ENCODE data around the gene P2RY12.

The P2RY12 gene

DNA sequence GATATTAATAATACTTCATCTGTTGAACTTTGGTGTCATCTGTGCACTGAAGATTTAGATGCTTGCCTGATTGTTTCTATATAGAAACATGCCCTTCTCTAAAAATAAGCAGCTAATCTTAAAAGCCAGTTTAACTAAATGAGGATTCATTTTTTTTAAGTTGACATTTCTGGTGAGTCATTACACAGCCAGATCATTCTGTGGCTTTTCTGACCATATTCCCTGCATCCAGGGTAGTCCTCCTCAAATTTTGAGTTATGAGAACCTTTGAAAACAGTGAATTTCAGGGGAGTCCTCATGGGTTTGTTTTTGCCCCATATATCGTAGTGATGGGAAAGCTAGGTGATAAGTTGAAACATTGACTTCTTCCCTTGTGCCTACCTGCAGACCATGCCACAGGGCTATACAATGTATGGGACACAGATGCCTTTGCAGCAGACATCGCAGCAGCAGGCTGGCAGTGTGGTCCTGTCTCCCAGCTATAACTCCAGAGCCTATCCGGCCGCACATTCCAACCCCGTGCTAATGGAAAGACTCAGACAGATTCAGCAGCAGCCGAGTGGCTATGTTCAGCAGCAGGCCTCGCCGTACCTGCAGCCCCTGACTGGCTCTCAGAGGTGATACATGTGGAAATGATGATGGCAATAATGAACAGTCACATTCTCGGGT lies 26.5 kb upstream of the P2RY12 start:
- no peaks in the 10 kb centered on the region; the same call in 1 of the 2 replicates for H3K9me3 ChIP-seq
- H3K4me3 ChIP-seq (ENCODE audit: low read depth, low read length) = no peak overlapping the region
- no peaks in the 10 kb centered on the region for H3K4me1 ChIP-seq
- no peaks in the 10 kb centered on the region for H3K27me3 ChIP-seq
- DNase-seq = no peak
- TF ChIP-seq, protein P1, sequence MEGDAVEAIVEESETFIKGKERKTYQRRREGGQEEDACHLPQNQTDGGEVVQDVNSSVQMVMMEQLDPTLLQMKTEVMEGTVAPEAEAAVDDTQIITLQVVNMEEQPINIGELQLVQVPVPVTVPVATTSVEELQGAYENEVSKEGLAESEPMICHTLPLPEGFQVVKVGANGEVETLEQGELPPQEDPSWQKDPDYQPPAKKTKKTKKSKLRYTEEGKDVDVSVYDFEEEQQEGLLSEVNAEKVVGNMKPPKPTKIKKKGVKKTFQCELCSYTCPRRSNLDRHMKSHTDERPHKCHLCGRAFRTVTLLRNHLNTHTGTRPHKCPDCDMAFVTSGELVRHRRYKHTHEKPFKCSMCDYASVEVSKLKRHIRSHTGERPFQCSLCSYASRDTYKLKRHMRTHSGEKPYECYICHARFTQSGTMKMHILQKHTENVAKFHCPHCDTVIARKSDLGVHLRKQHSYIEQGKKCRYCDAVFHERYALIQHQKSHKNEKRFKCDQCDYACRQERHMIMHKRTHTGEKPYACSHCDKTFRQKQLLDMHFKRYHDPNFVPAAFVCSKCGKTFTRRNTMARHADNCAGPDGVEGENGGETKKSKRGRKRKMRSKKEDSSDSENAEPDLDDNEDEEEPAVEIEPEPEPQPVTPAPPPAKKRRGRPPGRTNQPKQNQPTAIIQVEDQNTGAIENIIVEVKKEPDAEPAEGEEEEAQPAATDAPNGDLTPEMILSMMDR (IDR thresholded peaks at IDR 0.05; ENCODE audit: low read depth, low read length) = no peak
- H3K36me3 ChIP-seq = no peaks in the 10 kb centered on the region; the same call in none of the 2 replicates

DNA sequence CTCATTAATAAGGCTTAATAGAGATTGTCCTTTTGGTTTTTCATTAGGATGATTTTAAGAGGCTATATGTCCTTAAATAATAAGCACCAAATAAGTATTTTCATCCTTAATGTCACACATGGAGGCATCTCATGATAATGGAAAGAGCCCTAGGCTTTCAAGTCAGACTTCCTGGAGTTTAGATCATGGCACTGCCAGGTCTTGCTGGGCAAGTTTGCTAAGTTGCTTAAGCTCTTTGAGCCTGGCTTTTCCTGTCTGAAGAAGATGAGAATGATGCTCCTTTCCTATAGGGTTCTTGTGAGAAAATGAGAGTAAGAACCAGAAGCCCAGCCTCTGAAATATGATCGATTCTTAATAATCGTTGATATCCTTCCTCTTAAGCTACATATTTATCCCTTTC lies 23.4 kb upstream of the P2RY12 start:
- TF ChIP-seq, protein P1 (IDR thresholded peaks at IDR 0.05; ENCODE audit: low read depth, low read length) = no peak
- DNase-seq = no peak
- H3K36me3 ChIP-seq = no peaks in the 10 kb centered on the region
- no peaks in the 10 kb centered on the region; the same call in 1 of the 2 replicates for H3K9me3 ChIP-seq
- H3K27me3 ChIP-seq = no peaks in the 10 kb centered on the region
- no peak overlapping the region for H3K4me3 ChIP-seq (ENCODE audit: low read depth, low read length)
- H3K4me1 ChIP-seq = no peaks in the 10 kb centered on the region

DNA sequence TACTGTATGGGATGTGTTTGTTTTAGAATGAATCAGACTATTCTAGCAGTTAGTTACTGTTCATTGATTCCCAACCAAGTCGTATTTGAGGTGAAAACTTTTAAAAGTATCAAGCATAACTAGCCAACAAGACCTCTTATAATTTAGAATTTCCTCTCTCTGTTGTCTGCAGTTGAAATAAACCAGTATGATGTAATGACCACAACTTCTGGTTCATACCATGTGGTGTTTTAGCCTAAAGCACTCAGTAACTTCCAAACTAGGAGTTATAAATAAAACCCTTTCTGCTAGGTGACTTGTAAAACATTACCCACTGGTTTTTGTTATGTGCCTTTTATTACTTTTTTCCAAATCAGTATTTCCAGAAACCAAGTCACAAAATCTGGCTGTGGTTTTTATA lies 19.8 kb upstream of the P2RY12 start:
- DNase-seq = no peak
- H3K36me3 ChIP-seq = no peaks in the 10 kb centered on the region
- no peaks in the 10 kb centered on the region for H3K9me3 ChIP-seq
- TF ChIP-seq, protein P1 (IDR thresholded peaks at IDR 0.05; ENCODE audit: low read depth, low read length) = no peak
- no peak overlapping the region for H3K4me3 ChIP-seq (ENCODE audit: low read depth, low read length)
- H3K4me1 ChIP-seq = no peaks in the 10 kb centered on the region; the same call in 1 of the 2 replicates
- no peaks in the 10 kb centered on the region for H3K27me3 ChIP-seq

DNA sequence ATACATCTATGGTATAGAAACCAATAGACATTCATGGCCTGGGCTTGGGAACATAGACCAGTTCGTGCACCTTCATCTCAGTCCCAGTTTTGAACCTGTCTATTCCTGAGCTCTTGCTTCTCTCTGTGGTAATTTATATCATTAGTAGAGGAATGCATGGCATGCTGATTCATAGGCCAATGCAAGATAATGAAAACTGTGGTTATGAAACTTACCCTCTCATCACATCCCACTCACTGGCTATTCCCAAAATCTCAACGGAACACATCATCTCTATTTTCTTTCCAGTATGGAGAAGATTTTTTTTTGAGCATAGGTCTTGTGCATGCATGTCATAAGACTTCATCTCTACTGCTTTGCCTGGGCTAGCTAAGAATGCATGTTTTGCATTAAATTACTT lies 18.7 kb upstream of the P2RY12 start:
- no peaks in the 10 kb centered on the region for H3K36me3 ChIP-seq
- no peaks in the 10 kb centered on the region for H3K27me3 ChIP-seq
- TF ChIP-seq, protein P1 (IDR thresholded peaks at IDR 0.05; ENCODE audit: low read depth, low read length) = no peak
- no peaks in the 10 kb centered on the region; the same call in 1 of the 2 replicates for H3K4me1 ChIP-seq
- no peak overlapping the region for H3K4me3 ChIP-seq (ENCODE audit: low read depth, low read length)
- no peaks in the 10 kb centered on the region for H3K9me3 ChIP-seq
- no peak for DNase-seq

DNA sequence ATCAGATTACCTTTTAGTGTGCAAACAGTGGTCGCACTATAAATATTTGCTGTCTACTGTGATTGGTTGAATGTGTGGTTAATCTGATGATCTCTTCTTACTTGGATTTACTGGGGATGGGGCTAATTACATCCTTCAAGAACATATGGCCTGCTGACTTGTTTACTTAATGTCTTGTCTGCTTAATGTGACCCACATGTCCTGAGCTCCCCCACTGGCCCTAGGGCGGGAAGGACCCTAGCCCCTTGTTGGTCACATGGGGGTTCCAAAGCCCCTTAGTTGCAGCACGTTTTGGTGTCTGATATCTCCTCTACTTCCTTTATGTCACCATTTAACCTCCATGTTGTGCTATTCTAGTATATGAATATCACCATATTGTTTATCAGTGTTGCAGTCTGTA lies 17.8 kb upstream of the P2RY12 start:
- no peak overlapping the region for H3K4me3 ChIP-seq (ENCODE audit: low read depth, low read length)
- H3K27me3 ChIP-seq = no peaks in the 10 kb centered on the region
- H3K9me3 ChIP-seq = no peaks in the 10 kb centered on the region
- no peak for DNase-seq
- H3K36me3 ChIP-seq = no peaks in the 10 kb centered on the region
- H3K4me1 ChIP-seq = no peaks in the 10 kb centered on the region; the same call in 1 of the 2 replicates
- TF ChIP-seq, protein P1 (IDR thresholded peaks at IDR 0.05; ENCODE audit: low read depth, low read length) = no peak

DNA sequence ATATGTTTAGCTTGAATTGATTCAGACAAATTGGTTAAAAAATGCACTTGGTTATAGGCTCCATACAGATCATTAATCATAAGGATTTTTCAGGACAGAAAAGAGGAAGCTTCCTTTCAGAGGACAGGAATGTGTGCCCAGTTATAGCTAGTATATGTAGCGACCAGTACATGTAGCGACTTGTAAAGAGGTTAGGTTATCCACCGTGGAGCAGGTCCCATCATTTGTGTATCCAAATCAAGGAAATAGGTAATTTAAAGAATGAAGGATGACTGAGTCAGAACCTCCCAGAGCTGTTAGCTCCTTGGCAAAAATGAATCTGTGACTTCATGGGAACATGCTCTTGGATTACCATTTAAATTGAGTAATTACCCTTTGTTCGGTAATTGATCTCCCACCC lies 15.8 kb upstream of the P2RY12 start:
- H3K27me3 ChIP-seq = no peaks in the 10 kb centered on the region
- no peaks in the 10 kb centered on the region for H3K36me3 ChIP-seq

More for the DNA sequence above, 15.8 kb upstream of the P2RY12 start:
- no peak for DNase-seq
- Histone ChIP-seq H3K9me3 (no peaks in the 10 kb centered on the region), H3K4me3 (ENCODE audit: low read depth, low read length) (no peak overlapping the region), H3K4me1 (no peaks in the 10 kb centered on the region; the same call in 1 of the 2 replicates)
- TF ChIP-seq, protein P1 (IDR thresholded peaks at IDR 0.05; ENCODE audit: low read depth, low read length) = no peak
